B cell (primary cell): Measurements from ENCODE around the gene UBXN6.

ENCODE experiments used
- CTCF ChIP-seq: fragments of 200-600 bp; IDR thresholded peaks from one replicate; pipeline ENCODE4 v1.8.0; 2022; ENCODE audit warnings: antibody characterized with exemption, mild to moderate bottlenecking
- EZH2 ChIP-seq: IDR thresholded peaks from 2 replicates; pipeline ENCODE4 v1.6.1; 2012; ENCODE audit warnings: borderline replicate concordance, low read depth, mild to moderate bottlenecking, moderate library complexity, low read length; ENCODE audit not compliant: insufficient read depth, poor library complexity, severe bottlenecking

- TF ChIP-seq EZH2 (no peak), CTCF (no peak)
Measured at GRCh38 chr19:4499318-4499717, 41.7 kb upstream of the UBXN6 start.
